ENCODE data around the gene DYNLL1.
"Not testable (repeated sequence)": the region's sequence is repeated elsewhere in the genome, so short reads cannot be mapped to it uniquely, and the experiment has no call there.

Gene DYNLL1

DNA sequence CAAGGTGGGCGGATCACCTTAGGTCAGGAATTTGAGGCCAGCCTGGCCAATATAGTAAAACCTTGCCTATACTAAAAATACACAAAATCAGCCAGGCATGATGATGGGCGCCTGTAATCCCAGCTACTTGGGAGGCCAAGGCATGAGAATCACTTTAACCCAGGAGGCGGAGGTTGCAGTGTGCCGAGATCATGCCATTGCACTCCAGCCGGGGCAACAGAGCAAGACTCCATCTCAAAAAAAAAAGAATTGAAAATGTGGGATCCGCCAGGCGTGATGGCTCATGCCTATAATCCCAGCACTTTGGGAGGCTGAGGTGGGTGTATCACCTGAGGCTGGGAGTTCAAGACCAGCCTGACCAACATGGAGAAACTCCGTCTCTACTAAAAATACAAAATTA, 23.4 kb downstream of the DYNLL1 start:
- DNase-seq = not testable (repeated sequence)

GRCh38 chr12:120522568-120522967, 26.7 kb downstream of the DYNLL1 start:
- no peak for DNase-seq

DNA sequence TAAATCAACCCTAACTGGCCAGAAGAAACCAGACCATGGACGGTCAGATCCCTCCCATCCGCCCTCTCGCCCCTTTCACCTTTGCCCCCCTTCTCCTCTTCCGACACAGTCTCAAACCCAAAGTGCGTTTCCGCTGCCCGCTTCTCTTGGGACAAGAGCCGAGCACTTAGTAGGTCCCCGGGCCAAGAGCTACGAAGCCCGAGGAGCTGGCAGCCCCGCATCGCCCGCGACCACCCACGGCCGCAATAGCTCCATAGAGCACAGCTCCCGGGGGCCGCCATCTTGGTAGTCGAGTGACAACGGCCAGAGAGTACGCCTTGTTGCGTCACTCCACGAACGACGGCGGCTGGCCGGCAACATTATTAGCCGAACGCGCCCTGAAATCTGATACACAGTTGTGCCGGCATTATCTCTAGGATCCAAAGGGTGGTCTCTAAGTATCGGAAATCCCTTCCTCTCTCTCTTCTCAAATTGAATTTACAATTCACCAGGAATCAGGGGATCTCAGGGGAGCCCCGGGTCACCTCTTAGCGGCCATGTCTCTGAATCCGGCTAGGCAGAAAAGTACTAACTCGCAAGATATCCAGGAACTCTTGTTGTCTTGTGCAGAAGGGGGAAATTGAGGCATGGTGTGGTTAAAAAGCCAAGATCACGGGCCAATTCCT, 33.1 kb downstream of the DYNLL1 start, which contains the start of gene COQ5:
Gene COQ5, minus strand, starts transcription at position 298 of the 665 bp plus-strand sequence. Its CDS starts 17 bp downstream, at position 281.
- peak; percentile 88 for DNase-seq

- no peak for DNase-seq
These were observed 33.9 kb downstream of the DYNLL1 start for GRCh38 chr12:120529641-120530417.

- not testable (repeated sequence) for DNase-seq
These were observed 34.5 kb downstream of the DYNLL1 start for GRCh38 chr12:120530418-120530761.

GRCh38 chr12:120532701-120533238, 36.9 kb downstream of the DYNLL1 start:
- no peak for DNase-seq

GRCh38 chr12:120534203-120534702, 38.3 kb downstream of the DYNLL1 start, which contains the start of gene RNF10:
Gene RNF10, plus strand, starts transcription at chr12:120534356. Its CDS starts 456 bp downstream, at chr12:120534812.
- DNase-seq = peak; percentile 92

GRCh38 chr12:120534703-120535655, 39.1 kb downstream of the DYNLL1 start:
- peak; percentile 56 for DNase-seq

- peak; percentile 47 for DNase-seq
These were observed 40.3 kb downstream of the DYNLL1 start for GRCh38 chr12:120536064-120536791.

DNA sequence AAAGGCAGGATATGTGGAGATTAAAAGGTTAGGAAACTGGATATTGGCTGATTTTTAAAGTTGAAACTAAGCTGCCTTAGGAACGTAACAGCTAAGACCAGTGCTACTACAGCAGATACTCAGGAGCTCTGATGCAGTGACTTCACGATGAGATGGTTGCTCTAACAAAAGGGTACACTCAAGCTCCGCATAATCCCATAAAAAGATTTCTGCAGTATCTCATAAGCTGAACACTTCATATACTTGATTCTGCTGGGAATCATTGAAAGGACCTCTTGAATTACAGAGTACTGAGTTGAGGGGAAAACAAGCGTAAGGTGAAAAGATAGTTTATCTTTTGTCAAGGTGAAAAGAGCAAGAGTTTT, 41.9 kb downstream of the DYNLL1 start:
- DNase-seq = no peak

GRCh38 chr12:120538281-120539156, 42.6 kb downstream of the DYNLL1 start:
- DNase-seq = peak; percentile 23

GRCh38 chr12:120539303-120539702, 43.4 kb downstream of the DYNLL1 start:
- peak; percentile 71 for DNase-seq

DNA sequence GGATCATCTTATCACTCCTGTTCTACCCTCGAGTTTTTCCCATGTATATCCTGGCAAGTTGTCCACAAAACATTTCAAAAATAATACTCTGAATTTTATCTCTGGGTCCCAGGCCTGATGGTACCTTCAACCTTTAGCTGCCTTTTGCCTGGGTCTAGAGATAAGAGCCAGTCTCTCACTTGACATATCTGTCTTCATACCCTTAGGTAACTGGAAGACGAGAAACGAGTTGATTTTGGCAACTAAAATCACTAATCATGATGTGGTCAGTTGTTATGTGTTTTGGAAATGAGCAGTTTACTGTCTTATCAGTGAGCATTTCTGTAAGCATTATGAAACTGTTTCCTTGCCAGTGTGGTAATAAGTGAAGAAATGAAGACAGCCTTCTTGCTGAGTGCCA, 44.5 kb downstream of the DYNLL1 start:
- DNase-seq = peak; percentile 48

DNA sequence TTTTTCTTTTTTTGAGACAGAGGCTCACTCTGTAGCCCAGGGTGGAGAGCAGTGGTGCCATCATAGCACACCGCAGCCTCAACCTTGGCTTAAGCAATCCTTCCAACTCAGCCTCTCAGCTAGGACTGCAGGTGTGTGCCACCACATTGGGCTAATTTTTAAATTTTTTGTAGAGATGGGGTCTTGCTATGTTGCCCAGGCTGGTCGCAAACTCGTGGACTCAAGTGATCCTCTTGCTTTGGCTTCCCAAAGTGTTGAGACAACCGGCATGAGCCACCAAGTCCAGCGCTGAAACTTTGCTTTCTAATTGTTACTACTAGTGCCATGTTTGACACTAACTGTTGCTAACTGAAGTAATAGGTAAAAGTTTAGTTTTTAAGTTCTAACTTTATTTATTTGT, 46.3 kb downstream of the DYNLL1 start:
- DNase-seq = no peak

DNA sequence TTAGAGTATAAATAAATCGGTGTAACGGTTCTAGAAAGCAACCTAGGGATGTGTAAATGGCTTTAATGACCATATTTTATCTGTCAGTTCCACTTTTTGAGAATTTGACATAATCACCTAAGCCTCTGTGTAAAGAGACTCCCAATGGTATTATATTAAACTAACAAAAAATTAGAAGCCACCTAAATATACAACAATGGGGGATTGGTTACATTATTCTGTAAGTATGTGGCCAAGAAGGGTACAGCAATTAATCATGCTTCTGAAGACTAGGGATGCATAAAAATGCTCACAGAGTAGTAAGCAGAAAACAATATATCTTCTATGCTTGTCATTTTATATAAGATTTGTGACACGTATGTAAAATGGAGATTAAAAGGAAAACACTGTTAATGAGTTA, 48.8 kb downstream of the DYNLL1 start:
- DNase-seq = no peak

- no peak for DNase-seq
These were observed 50.1 kb downstream of the DYNLL1 start for GRCh38 chr12:120546050-120546386.

All from activated CD4-positive, alpha-beta T cell treated with anti-CD3 and anti-CD28 coated beads, Interleukin-2, amount 50 U/mL, for 16 hours (primary cell).